SK-N-MC (cell line): ENCODE results near the gene ACTR10.

Experiments used
- EZH2 ChIP-seq: fragments of 200-600 bp; sonication (generic); IDR thresholded peaks from one replicate; pipeline ENCODE4 v1.6.1; 2017; ENCODE audit warnings: antibody characterized with exemption
- FOXP2 ChIP-seq: optimal IDR thresholded peaks from 2 replicates; pipeline ENCODE3; 2011; ENCODE audit warnings: mild to moderate bottlenecking, moderate library complexity; ENCODE audit not compliant: insufficient read depth; ENCODE audit errors: extremely low read length, control extremely low read depth
- POLR2AphosphoS5 ChIP-seq: IDR thresholded peaks from 2 replicates; pipeline ENCODE4 v1.6.1; 2012; ENCODE audit warnings: mild to moderate bottlenecking, low read depth, low read length, borderline replicate concordance

DNA sequence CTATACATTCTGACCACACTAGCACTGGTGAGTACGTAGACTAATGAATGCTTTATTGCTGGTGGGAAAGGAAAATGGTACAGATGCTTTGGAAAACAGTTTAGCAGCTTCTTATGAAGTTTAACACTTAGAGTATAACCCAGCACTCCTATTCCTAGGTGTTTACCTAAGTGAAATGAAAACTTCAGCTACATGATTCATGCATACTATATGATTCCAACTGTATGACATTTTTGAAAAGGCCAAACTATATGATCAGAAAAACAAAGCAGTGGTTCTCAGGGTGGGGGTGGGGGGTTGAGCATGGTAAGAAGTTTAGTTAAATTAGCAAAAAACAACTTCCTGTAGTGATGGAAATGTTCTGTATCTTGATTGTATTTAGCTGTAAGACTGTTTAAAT is 76.3 kb downstream of the ACTR10 start:
- TF ChIP-seq POLR2AphosphoS5 = no peak
- no peak for TF ChIP-seq EZH2
- no peak for TF ChIP-seq FOXP2
